ENCODE results near the gene ERCC1. TPM values are rescaled to one million over a fixed set of nuclear protein-coding genes. Genes with fewer than 3 reads are reported as not detected.

Gene ERCC1
- total RNA-seq, 1 donor from 2014 or later: 67.5 TPM

DNA sequence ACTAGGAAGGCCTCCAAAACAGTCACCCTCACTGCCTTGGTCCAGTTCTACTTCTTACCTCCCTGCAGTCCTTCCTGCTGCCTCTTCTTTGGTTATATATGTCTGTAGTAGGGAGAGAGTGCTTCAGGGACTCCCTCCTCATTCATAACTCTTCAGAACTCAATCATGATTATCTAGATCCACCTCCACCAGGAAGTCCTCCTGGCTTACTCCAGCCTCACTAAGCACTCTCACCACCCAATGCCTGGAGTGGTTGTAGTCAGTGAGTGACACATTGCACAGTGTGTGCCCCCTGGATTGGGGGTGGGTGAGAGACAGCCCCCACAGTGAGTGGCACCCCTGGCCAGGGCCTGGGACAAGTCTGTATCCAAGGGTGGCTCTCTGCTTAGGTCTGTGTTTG, 34.1 kb upstream of the ERCC1 start:
- no peak overlapping the region for H3K4me3 ChIP-seq (ENCODE audit: insufficient read depth, low read depth, low read length)
- H3K27me3 ChIP-seq (ENCODE audit: insufficient read depth, low read length): no peaks in the 10 kb centered on the region
- FAIRE-seq (no peak), DNase-seq (ENCODE audit: low read depth) (no peak)
- no peaks in the 10 kb centered on the region for H3K9me3 ChIP-seq (ENCODE audit: insufficient read depth, low read depth, low read length)
- H3K79me2 ChIP-seq (ENCODE audit: insufficient read depth, low read length): no peaks in the 10 kb centered on the region
- Mint-ChIP-seq H3K4me1 (ENCODE audit: low read depth, unreplicated experiment) (peaks cover 8% of the 10 kb centered on the region), H3K27me3 (ENCODE audit: low read depth, unreplicated experiment) (peaks cover 4% of the 10 kb centered on the region), H3K27ac (ENCODE audit: unreplicated experiment) (no peak overlapping the region), H3K9me3 (ENCODE audit: unreplicated experiment) (no peaks in the 10 kb centered on the region), H3K4me3 (ENCODE audit: unreplicated experiment) (no peak overlapping the region), H3K36me3 (ENCODE audit: low read depth, unreplicated experiment) (no peaks in the 10 kb centered on the region)
- no peak overlapping the region for H3K4me2 ChIP-seq (ENCODE audit: low read length)
- no peaks in the 10 kb centered on the region for H3K36me3 ChIP-seq (ENCODE audit: insufficient read depth, low read length)
- no peaks in the 10 kb centered on the region for H4K20me1 ChIP-seq (ENCODE audit: insufficient read depth, low read length)
- no peak overlapping the region for H2AFZ ChIP-seq (ENCODE audit: low read depth, low read length)
- H3K27ac ChIP-seq (ENCODE audit: low read depth, low read length): no peak overlapping the region
- no peak overlapping the region for H3K9ac ChIP-seq (ENCODE audit: low read length)
- peaks cover 20% of the 10 kb centered on the region for H3K4me1 ChIP-seq (ENCODE audit: insufficient read depth, low read length)
- TF ChIP-seq, protein P1, sequence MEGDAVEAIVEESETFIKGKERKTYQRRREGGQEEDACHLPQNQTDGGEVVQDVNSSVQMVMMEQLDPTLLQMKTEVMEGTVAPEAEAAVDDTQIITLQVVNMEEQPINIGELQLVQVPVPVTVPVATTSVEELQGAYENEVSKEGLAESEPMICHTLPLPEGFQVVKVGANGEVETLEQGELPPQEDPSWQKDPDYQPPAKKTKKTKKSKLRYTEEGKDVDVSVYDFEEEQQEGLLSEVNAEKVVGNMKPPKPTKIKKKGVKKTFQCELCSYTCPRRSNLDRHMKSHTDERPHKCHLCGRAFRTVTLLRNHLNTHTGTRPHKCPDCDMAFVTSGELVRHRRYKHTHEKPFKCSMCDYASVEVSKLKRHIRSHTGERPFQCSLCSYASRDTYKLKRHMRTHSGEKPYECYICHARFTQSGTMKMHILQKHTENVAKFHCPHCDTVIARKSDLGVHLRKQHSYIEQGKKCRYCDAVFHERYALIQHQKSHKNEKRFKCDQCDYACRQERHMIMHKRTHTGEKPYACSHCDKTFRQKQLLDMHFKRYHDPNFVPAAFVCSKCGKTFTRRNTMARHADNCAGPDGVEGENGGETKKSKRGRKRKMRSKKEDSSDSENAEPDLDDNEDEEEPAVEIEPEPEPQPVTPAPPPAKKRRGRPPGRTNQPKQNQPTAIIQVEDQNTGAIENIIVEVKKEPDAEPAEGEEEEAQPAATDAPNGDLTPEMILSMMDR (IDR thresholded peaks at IDR 0.05; ENCODE audit: insufficient read depth, low read depth, low read length): no peak
- TF ChIP-seq EZH2 (IDR thresholded peaks at IDR 0.05; ENCODE audit: insufficient read depth, low read length): no peak

- peak overlapping the region; percentile 99 for H3K27ac Mint-ChIP-seq (ENCODE audit: unreplicated experiment)
Observed at GRCh38 chr19:45456500-45456815, 32.7 kb upstream of the ERCC1 start.

More at GRCh38 chr19:45456500-45456815, 32.7 kb upstream of the ERCC1 start:
- H3K9me3 Mint-ChIP-seq (ENCODE audit: unreplicated experiment): no peaks in the 10 kb centered on the region
- TF ChIP-seq, protein P1 (IDR thresholded peaks at IDR 0.05; ENCODE audit: insufficient read depth, low read depth, low read length): no peak
- no peak for TF ChIP-seq EZH2 (IDR thresholded peaks at IDR 0.05; ENCODE audit: insufficient read depth, low read length)
- Histone ChIP-seq H3K36me3 (ENCODE audit: insufficient read depth, low read length) (no peaks in the 10 kb centered on the region), H4K20me1 (ENCODE audit: insufficient read depth, low read length) (no peaks in the 10 kb centered on the region), H3K4me2 (ENCODE audit: low read length) (peak overlapping the region; percentile 74), H3K4me1 (ENCODE audit: insufficient read depth, low read length) (peaks cover 26% of the 10 kb centered on the region), H3K9ac (ENCODE audit: low read length) (peak overlapping the region; percentile 87), H3K79me2 (ENCODE audit: insufficient read depth, low read length) (no peaks in the 10 kb centered on the region), H3K27ac (ENCODE audit: low read depth, low read length) (peak overlapping the region; percentile 98), H3K27me3 (ENCODE audit: insufficient read depth, low read length) (no peaks in the 10 kb centered on the region), H2AFZ (ENCODE audit: low read depth, low read length) (no peak overlapping the region), H3K9me3 (ENCODE audit: insufficient read depth, low read depth, low read length) (no peaks in the 10 kb centered on the region), H3K4me3 (ENCODE audit: insufficient read depth, low read depth, low read length) (peak overlapping the region; percentile 30)
- FAIRE-seq (no peak), DNase-seq (ENCODE audit: low read depth) (no peak)
- peak overlapping the region; percentile 60 for H3K4me3 Mint-ChIP-seq (ENCODE audit: unreplicated experiment)
- H3K27me3 Mint-ChIP-seq (ENCODE audit: low read depth, unreplicated experiment): no peaks in the 10 kb centered on the region
- H3K36me3 Mint-ChIP-seq (ENCODE audit: low read depth, unreplicated experiment): no peaks in the 10 kb centered on the region
- peaks cover 8% of the 10 kb centered on the region for H3K4me1 Mint-ChIP-seq (ENCODE audit: low read depth, unreplicated experiment)
